Stimulated activated CD4-positive, alpha-beta T cell treated with anti-CD3 and anti-CD28 coated beads, Interleukin-12 subunit alpha, Interleukin-12 subunit beta, amount 100 ng/mL, for 24 hours (primary cell): ENCODE data around the gene BET1.
A peak's percentile ranks its signal among the peaks of the same experiment; 100 is the strongest.
"Not testable (repeated sequence)": the region's sequence is repeated elsewhere in the genome, so short reads cannot be mapped to it uniquely, and the experiment has no call there.

Experiments used
- DNase-seq, 2 experiments: peaks; one replicate each; pipeline ENCODE4 v3.0.0-alpha.2; 2020; ENCODE audit warnings: low read depth in 2 of 2

The BET1 gene

GRCh38 chr7:94004024-94004951, at the start of gene BET1:
TSS of gene BET1 (minus strand) at chr7:94004355. CDS start at chr7:94004216, 139 bp downstream.
- peak; percentile 84 for DNase-seq

GRCh38 chr7:94053532-94053931, 49.4 kb upstream of the BET1 start:
- DNase-seq = no peak

- DNase-seq = no peak
Measured at GRCh38 chr7:94052398-94053180, 48.4 kb upstream of the BET1 start.

GRCh38 chr7:94050046-94050445, 45.9 kb upstream of the BET1 start:
- no peak for DNase-seq

GRCh38 chr7:94049615-94050014, 45.5 kb upstream of the BET1 start:
- no peak for DNase-seq

GRCh38 chr7:94048755-94049154, 44.6 kb upstream of the BET1 start:
- DNase-seq = no peak

GRCh38 chr7:94047956-94048355, 43.8 kb upstream of the BET1 start:
- no peak for DNase-seq

GRCh38 chr7:94045581-94045980, 41.4 kb upstream of the BET1 start:
- DNase-seq = no peak

GRCh38 chr7:94044806-94045205, 40.7 kb upstream of the BET1 start:
- DNase-seq = no peak

- DNase-seq = no peak
Measured at GRCh38 chr7:94043299-94043698, 39.1 kb upstream of the BET1 start.

- DNase-seq = no peak
Measured at GRCh38 chr7:94042381-94042780, 38.2 kb upstream of the BET1 start.

- DNase-seq = no peak
Measured at GRCh38 chr7:94041529-94041928, 37.4 kb upstream of the BET1 start.

- DNase-seq = no peak
Measured at GRCh38 chr7:94040254-94040653, 36.1 kb upstream of the BET1 start.

- DNase-seq = no peak
Measured at GRCh38 chr7:94039368-94040035, 35.3 kb upstream of the BET1 start.

GRCh38 chr7:94031865-94032264, 27.7 kb upstream of the BET1 start:
- DNase-seq = no peak

GRCh38 chr7:94030634-94031033, 26.5 kb upstream of the BET1 start:
- no peak for DNase-seq

GRCh38 chr7:94029976-94030375, 25.8 kb upstream of the BET1 start:
- DNase-seq = no peak

- no peak for DNase-seq
Measured at GRCh38 chr7:94028768-94029167, 24.6 kb upstream of the BET1 start.

- DNase-seq = not testable (repeated sequence)
Measured at GRCh38 chr7:94026619-94027018, 22.5 kb upstream of the BET1 start.

GRCh38 chr7:94022550-94022949, 18.4 kb upstream of the BET1 start:
- DNase-seq = no peak

GRCh38 chr7:94016786-94017185, 12.6 kb upstream of the BET1 start:
- no peak for DNase-seq

GRCh38 chr7:94015538-94015937, 11.4 kb upstream of the BET1 start:
- no peak for DNase-seq
